Measurements from ENCODE around the gene VPS72. TPM values are rescaled to one million over a fixed set of nuclear protein-coding genes. Genes with fewer than 3 reads are reported as not detected.

VPS72 gene
- total RNA-seq, 1 experiment from 2014 or later, result 75.1 TPM

- H3K27me3 ChIP-seq (ENCODE audit: low read length), result no peaks in the 10 kb centered on the region
- H3K79me2 ChIP-seq (ENCODE audit: low read length), result no peaks in the 10 kb centered on the region
- H3K9me3 ChIP-seq (ENCODE audit: low read length), result no peaks in the 10 kb centered on the region
- H3F3A ChIP-seq (ENCODE audit: low read length, unreplicated experiment), result no peaks in the 10 kb centered on the region
- H3K36me3 ChIP-seq (ENCODE audit: low read depth, low read length), result no peaks in the 10 kb centered on the region
- H3K27ac ChIP-seq (ENCODE audit: low read length), result no peak overlapping the region
- ATAC-seq (no peak), DNase-seq (no peak)
- H3K9me2 ChIP-seq (replicated peaks; ENCODE audit: low read length), result no peaks in the 10 kb centered on the region
- H2AFZ ChIP-seq (ENCODE audit: low read length), result no peak overlapping the region
- BruUV-seq (replicated peaks), result no TSS peak
- intact Hi-C loops (cut with micrococcal nuclease), result no loop called here
- POLR2A ChIA-PET (ENCODE audit: unreplicated experiment), result no interaction called here
- H4K20me1 ChIP-seq (ENCODE audit: low read length), result no peaks in the 10 kb centered on the region
- no peaks in the 10 kb centered on the region for H3K4me1 ChIP-seq (ENCODE audit: insufficient read depth, low read length)
- H3K4me2 ChIP-seq (ENCODE audit: low read length), result no peak overlapping the region
- CTCF ChIA-PET, result no interaction called here
- TF ChIP-seq EZH2 (IDR thresholded peaks at IDR 0.05; ENCODE audit: low read length, unreplicated experiment) (no peak), CTCF (conservative IDR thresholded peaks at IDR 0.05; ENCODE audit: low read depth, low read length) (no peak), EZH2phosphoT487 (IDR thresholded peaks at IDR 0.05; ENCODE audit: borderline replicate concordance, low read length) (no peak)
- H3K4me3 ChIP-seq (ENCODE audit: low read length), result no peak overlapping the region
- no peak overlapping the region for H3K9ac ChIP-seq (ENCODE audit: low read length)
Measured at GRCh38 chr1:151130987-151131586, 58.9 kb downstream of the VPS72 start.

- Histone ChIP-seq H3K79me2 (ENCODE audit: low read length) (no peaks in the 10 kb centered on the region), H3F3A (ENCODE audit: low read length, unreplicated experiment) (no peaks in the 10 kb centered on the region), H2AFZ (ENCODE audit: low read length) (no peak overlapping the region), H3K36me3 (ENCODE audit: low read depth, low read length) (no peaks in the 10 kb centered on the region), H3K9me2 (replicated peaks; ENCODE audit: low read length) (no peaks in the 10 kb centered on the region), H3K27me3 (ENCODE audit: low read length) (no peaks in the 10 kb centered on the region), H3K9me3 (ENCODE audit: low read length) (no peaks in the 10 kb centered on the region), H3K9ac (ENCODE audit: low read length) (no peak overlapping the region), H3K4me3 (ENCODE audit: low read length) (no peak overlapping the region), H4K20me1 (ENCODE audit: low read length) (no peaks in the 10 kb centered on the region), H3K27ac (ENCODE audit: low read length) (no peak overlapping the region), H3K4me1 (ENCODE audit: insufficient read depth, low read length) (no peaks in the 10 kb centered on the region), H3K4me2 (ENCODE audit: low read length) (no peak overlapping the region)
- no TSS peak for BruUV-seq (replicated peaks)
- ATAC-seq (no peak), DNase-seq (no peak)
- intact Hi-C loops (cut with micrococcal nuclease), result no loop called here
- ChIA-PET POLR2A (ENCODE audit: unreplicated experiment) (no interaction called here), CTCF (interaction anchor here (0.7 kb wide), 1 partner anchor 25 kb away, joined by 10 read pairs; no protein-coding TSS in a partner anchor)
- TF ChIP-seq EZH2 (IDR thresholded peaks at IDR 0.05; ENCODE audit: low read length, unreplicated experiment) (no peak), EZH2phosphoT487 (IDR thresholded peaks at IDR 0.05; ENCODE audit: borderline replicate concordance, low read length) (no peak), CTCF (conservative IDR thresholded peaks at IDR 0.05; ENCODE audit: low read depth, low read length) (no peak)
Measured at GRCh38 chr1:151128800-151129199, 61.2 kb downstream of the VPS72 start.

Other genes with a start within 250 kb of the VPS72 start
- gene CERS2, start 215.4 kb downstream of the VPS72 start, total RNA-seq (2014; rRNA removed), result 176 TPM in 2 replicates
- 0.18 and 0.75 TPM in 2 replicates for gene ANXA9, start 207.9 kb downstream of the VPS72 start, total RNA-seq (2014; rRNA removed)
- 6.3 and 7.8 TPM in 2 replicates for gene MINDY1, start 183.3 kb downstream of the VPS72 start, total RNA-seq (2014; rRNA removed)
- gene PRUNE1, start 181.7 kb downstream of the VPS72 start, total RNA-seq (2014; rRNA removed), result 19.4 and 20.3 TPM in 2 replicates
- gene BNIPL, start 153.6 kb downstream of the VPS72 start, total RNA-seq (2014; rRNA removed), result 0.51 and 2.4 TPM in 2 replicates
- 2.8 and 3.8 TPM in 2 replicates for gene C1orf56, start 142.4 kb downstream of the VPS72 start, total RNA-seq (2014; rRNA removed)
- gene CDC42SE1, start 130.6 kb downstream of the VPS72 start, total RNA-seq (2014; rRNA removed), result 60.8 and 61.4 TPM in 2 replicates
- gene MLLT11, start 129.8 kb downstream of the VPS72 start, total RNA-seq (2014; rRNA removed), result 12.3 and 14.1 TPM in 2 replicates
- 6.4 and 6.9 TPM in 2 replicates for gene GABPB2, start 119.4 kb downstream of the VPS72 start, total RNA-seq (2014; rRNA removed)
- 2.0 and 2.8 TPM in 2 replicates for gene SEMA6C, start 43.6 kb downstream of the VPS72 start, total RNA-seq (2014; rRNA removed)
- gene TNFAIP8L2, start 33.5 kb downstream of the VPS72 start, total RNA-seq (2014; rRNA removed), result not detected in 2 replicates
- 6.3 and 7.5 TPM in 2 replicates for gene LYSMD1, start 24.3 kb downstream of the VPS72 start, total RNA-seq (2014; rRNA removed)
- gene SCNM1, start 24.1 kb downstream of the VPS72 start, total RNA-seq (2014; rRNA removed), result 80.3 and 82.4 TPM in 2 replicates
- gene TMOD4, start 14.2 kb downstream of the VPS72 start, total RNA-seq (2014; rRNA removed), result 1.8 and 2.7 TPM in 2 replicates
- gene PIP5K1A, start 8.4 kb upstream of the VPS72 start, total RNA-seq (2014; rRNA removed), result 63.3 and 78.3 TPM in 2 replicates
- gene PSMD4, start 64.5 kb upstream of the VPS72 start, total RNA-seq (2014; rRNA removed), result 404 and 469 TPM in 2 replicates
- 24.6 and 30.3 TPM in 2 replicates for gene ZNF687, start 92.1 kb upstream of the VPS72 start, total RNA-seq (2014; rRNA removed)
- 75.6 and 99.5 TPM in 2 replicates for gene PI4KB, start 137.2 kb upstream of the VPS72 start, total RNA-seq (2014; rRNA removed)
- 34.1 and 41.0 TPM in 2 replicates for gene RFX5, start 157.1 kb upstream of the VPS72 start, total RNA-seq (2014; rRNA removed)
- 29.8 and 73.5 TPM in 2 replicates for gene SELENBP1, start 182.5 kb upstream of the VPS72 start, total RNA-seq (2014; rRNA removed)
- 734 and 818 TPM in 2 replicates for gene PSMB4, start 209.4 kb upstream of the VPS72 start, total RNA-seq (2014; rRNA removed)

Data from PC-3 (cell line).